ENCODE measurements around the gene NEU1.

Gene NEU1

GRCh38 chr6:31896493-31896855 is 33.9 kb upstream of the NEU1 start:
- DNase-seq (ENCODE audit: low spot score) = no peak

GRCh38 chr6:31892821-31893220 is 30.2 kb upstream of the NEU1 start:
- no peak for DNase-seq (ENCODE audit: low spot score)

- no peak for DNase-seq (ENCODE audit: low spot score)
These were observed 26.8 kb upstream of the NEU1 start for GRCh38 chr6:31889331-31889972.

- no peak for DNase-seq (ENCODE audit: low spot score)
These were observed 25.9 kb upstream of the NEU1 start for GRCh38 chr6:31888276-31889258.

- DNase-seq (ENCODE audit: low spot score) = no peak
These were observed 24.8 kb upstream of the NEU1 start for GRCh38 chr6:31887173-31888007.

- no peak for DNase-seq (ENCODE audit: low spot score)
These were observed 23.9 kb upstream of the NEU1 start for GRCh38 chr6:31886541-31886991.

- DNase-seq (ENCODE audit: low spot score) = no peak
These were observed 22.0 kb upstream of the NEU1 start for GRCh38 chr6:31884528-31885035.

GRCh38 chr6:31883676-31884075 is 21.1 kb upstream of the NEU1 start:
- no peak for DNase-seq (ENCODE audit: low spot score)

- DNase-seq (ENCODE audit: low spot score) = no peak
These were observed 19.7 kb upstream of the NEU1 start for GRCh38 chr6:31882344-31882743.

GRCh38 chr6:31881136-31881859 is 18.7 kb upstream of the NEU1 start:
- DNase-seq (ENCODE audit: low spot score) = no peak

GRCh38 chr6:31880616-31881015 is 18.0 kb upstream of the NEU1 start:
- no peak for DNase-seq (ENCODE audit: low spot score)

- DNase-seq (ENCODE audit: low spot score) = no peak
These were observed 17.3 kb upstream of the NEU1 start for GRCh38 chr6:31879901-31880300.

GRCh38 chr6:31879143-31879542 is 16.5 kb upstream of the NEU1 start:
- DNase-seq (ENCODE audit: low spot score) = no peak

- DNase-seq (ENCODE audit: low spot score) = no peak
These were observed 16.1 kb upstream of the NEU1 start, which contains the start of gene SLC44A4 for GRCh38 chr6:31878726-31879125. SLC44A4 (minus strand) TSS chr6:31878997; CDS start chr6:31878980, 17 bp downstream.

GRCh38 chr6:31878222-31878621 is 15.6 kb upstream of the NEU1 start:
- no peak for DNase-seq (ENCODE audit: low spot score)

GRCh38 chr6:31877651-31878161 is 15.1 kb upstream of the NEU1 start:
- DNase-seq (ENCODE audit: low spot score) = no peak

GRCh38 chr6:31877125-31877650 is 14.6 kb upstream of the NEU1 start:
- no peak for DNase-seq (ENCODE audit: low spot score)

GRCh38 chr6:31876357-31876756 is 13.7 kb upstream of the NEU1 start:
- no peak for DNase-seq (ENCODE audit: low spot score)

GRCh38 chr6:31875877-31876276 is 13.3 kb upstream of the NEU1 start:
- no peak for DNase-seq (ENCODE audit: low spot score)

GRCh38 chr6:31874836-31875572 is 12.4 kb upstream of the NEU1 start:
- no peak for DNase-seq (ENCODE audit: low spot score)
